ENCODE measurements around the gene UGGT2. TPM values are rescaled to one million over a fixed set of nuclear protein-coding genes. Genes with fewer than 3 reads are reported as not detected.

UGGT2 gene
- total and polyA plus RNA-seq, 9 of the 15 experiments (the other 6 are each of a cell fraction or from before 2014, with no cell fraction given) = 3.5 to 24.5 (median 18.3) TPM

- TF ChIP-seq EWSR1 (IDR thresholded peaks at IDR 0.05; ENCODE audit: borderline replicate concordance, low read depth, partially characterized antibody) = no peak
Observed at GRCh38 chr13:95902741-95903140, 150.5 kb downstream of the UGGT2 start (continued).

DNA sequence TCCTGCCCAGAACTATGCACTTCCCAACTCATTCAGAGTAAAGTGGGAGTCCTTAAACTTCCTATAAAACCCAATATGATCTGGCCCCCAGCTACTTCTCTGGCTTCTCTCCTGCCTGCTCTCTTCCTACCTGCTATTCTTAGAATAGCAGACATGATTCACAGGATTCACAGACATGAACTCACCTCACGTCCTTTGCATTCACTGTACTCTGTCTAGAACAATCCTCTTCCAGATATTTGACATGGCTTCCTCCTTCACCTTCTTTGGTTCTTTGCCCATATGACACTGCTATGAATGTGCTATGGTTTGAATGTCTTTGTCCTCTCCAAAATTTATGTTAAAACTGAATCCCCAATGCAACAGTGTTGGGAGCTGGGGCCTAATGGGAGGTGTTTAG is 154.9 kb downstream of the UGGT2 start:
- no peak for FAIRE-seq
- no peak for TF ChIP-seq MAFF (IDR thresholded peaks at IDR 0.05; ENCODE audit: low read length)
- TF ChIP-seq ZNF436 (CRISPR knock-in tag; IDR thresholded peaks at IDR 0.05) = no peak
- no peak for TF ChIP-seq NCOA1 (IDR thresholded peaks at IDR 0.05; ENCODE audit: low read depth)
- no peak for TF ChIP-seq RBM14 (IDR thresholded peaks at IDR 0.05; ENCODE audit: borderline replicate concordance, insufficient read depth, low read depth, low read length)
- TF ChIP-seq ELF4 (CRISPR knock-in tag; IDR thresholded peaks at IDR 0.05) = no peak
- TF ChIP-seq CHD7 (IDR thresholded peaks at IDR 0.05; ENCODE audit: low read depth, low read length) = no peak
- TF ChIP-seq CBX2 (IDR thresholded peaks at IDR 0.05; ENCODE audit: insufficient read depth, low read length, poor library complexity, severe bottlenecking) = no peak
- TF ChIP-seq ZNF184 (CRISPR knock-in tag; IDR thresholded peaks at IDR 0.05) = no peak
- TF ChIP-seq ZNF445 (CRISPR knock-in tag; IDR thresholded peaks at IDR 0.05; ENCODE audit: low read depth) = no peak
- no peak for TF ChIP-seq DIDO1 (tag; IDR thresholded peaks at IDR 0.05; ENCODE audit: low read depth)
- TF ChIP-seq C11orf30 (IDR thresholded peaks at IDR 0.05; ENCODE audit: low read depth) = no peak

More for the DNA sequence above, 154.9 kb downstream of the UGGT2 start:
- peaks cover 5 to 14% of the 10 kb centered on the region in 2 experiments for H3K4me1 ChIP-seq (replicated peaks in 1 of 2; ENCODE audit: control insufficient read depth in 2 of 2, insufficient read depth in 2 of 2, low read length in 2 of 2)
- no peaks in the 10 kb centered on the region for H3K79me2 ChIP-seq (ENCODE audit: control insufficient read depth, insufficient read depth, low read length)
- H3K9me1 ChIP-seq (ENCODE audit: control insufficient read depth, insufficient read depth, low read length) = no peaks in the 10 kb centered on the region
- H4K20me1 ChIP-seq (replicated peaks; ENCODE audit: control insufficient read depth, insufficient read depth, low read length) = no peaks in the 10 kb centered on the region
- no peak overlapping the region for H3K4me2 ChIP-seq (ENCODE audit: insufficient read depth, low read length)
- POLR2A ChIA-PET = no interaction called here
- intact Hi-C loops (cut with micrococcal nuclease) (no loop called here), in situ Hi-C loops (cut with MboI) (no loop called here)
- no peaks in the 10 kb centered on the region for H3K27me3 ChIP-seq (ENCODE audit: control insufficient read depth in 2 of 2, insufficient read depth in 2 of 2, low read length in 2 of 2)
- 0 out of 3 replicates have a peak, but pooled peaks cover 2% of the 10 kb centered on the region for H3K36me3 ChIP-seq (ENCODE audit: control insufficient read depth, insufficient read depth, low read length)
- ATAC-seq = peak; percentile 31; the same call in 2 of the 3 replicates
- no peaks in the 10 kb centered on the region for H3K9me3 ChIP-seq (replicated peaks; ENCODE audit: control insufficient read depth, insufficient read depth, low read depth, low read length)
- WGBS (ENCODE audit: insufficient coverage, low coverage, missing lambda C conversion rate) = 77% methylated on average over 1 of the region's 1 CpG
- no peak overlapping the region for H3K27ac ChIP-seq (ENCODE audit: extremely low read depth, low read depth, low read length)
- CTCF ChIA-PET (ENCODE audit: low intra/inter-chr PET ratio) = no interaction called here
- no peak overlapping the region for H3K9ac ChIP-seq (ENCODE audit: insufficient read depth in 1 of 2, low read depth in 2 of 2, low read length in 2 of 2)
- no peak for DNase-seq (ENCODE audit: extremely low read depth in 1 of 4, low spot score in 3 of 4)
- no TSS peak for BruUV-seq (replicated peaks)
- no peak overlapping the region for H2AFZ ChIP-seq (ENCODE audit: low read depth, low read length)
- H3K4me3 ChIP-seq = no peak overlapping the region
